WTC11 (cell line): ENCODE measurements around the gene BDKRB2. TPM values are rescaled to one million over a fixed set of nuclear protein-coding genes. Genes with fewer than 3 reads are reported as not detected.

Experiments
- ATAC-seq: fragments of 200-7000 bp; cut with Tn5 transposase; 2 replicates; pipeline ENCODE4 v1.10.0; 2021; ENCODE audit warnings: mild to moderate bottlenecking, moderate library complexity
- CTCF ChIA-PET: fragments of 300-600 bp; sonication (Branson Sonifier 250); formaldehyde crosslinking; loops from one replicate; lab custom pipeline; 2021; ENCODE audit warnings: antibody characterized with exemption; lab: Charles Lee
- POLR2A ChIA-PET: fragments of 350-600 bp; sonication (Branson Sonifier 250); formaldehyde crosslinking; loops from one replicate; lab custom pipeline; 2021; ENCODE audit warnings: antibody characterized with exemption; lab: Charles Lee
- DNase-seq: peaks from one replicate; pipeline ENCODE4 v3.0.0; 2021; ENCODE audit warnings: low spot score
- H3K27ac Mint-ChIP-seq: 2 replicates; pipeline ENCODE4 v1.8.0; 2021; ENCODE audit warnings: mixed read lengths
- H3K27me3 Mint-ChIP-seq: 2 replicates; pipeline ENCODE4 v1.8.0; 2021; ENCODE audit warnings: low read depth, mild to moderate bottlenecking, moderate library complexity, mixed read lengths
- H3K36me3 Mint-ChIP-seq: 2 replicates; pipeline ENCODE4 v1.8.0; 2021; ENCODE audit warnings: mixed read lengths
- H3K4me1 Mint-ChIP-seq: 2 replicates; pipeline ENCODE4 v1.8.0; 2022; ENCODE audit warnings: mixed read lengths
- H3K4me3 Mint-ChIP-seq: 2 replicates; pipeline ENCODE4 v1.8.0; 2021; ENCODE audit warnings: mild to moderate bottlenecking, moderate library complexity, mixed read lengths
- H3K9me3 Mint-ChIP-seq: 2 replicates; pipeline ENCODE4 v1.8.0; 2021; ENCODE audit warnings: mixed read lengths
- AFF4 ChIP-seq: sonication (generic); formaldehyde crosslinking; IDR thresholded peaks from 2 replicates; pipeline ENCODE4 v1.8.1; 2023; ENCODE audit warnings: mild to moderate bottlenecking, missing genetic modification reagents, borderline replicate concordance
- ARID4B ChIP-seq: sonication (generic); formaldehyde crosslinking; IDR thresholded peaks from 2 replicates; pipeline ENCODE4 v1.8.0; 2023; ENCODE audit warnings: missing genetic modification reagents, mild to moderate bottlenecking, borderline replicate concordance
- CDX4 ChIP-seq: fragments of 250-450 bp; sonication (Bioruptor Pico); IDR thresholded peaks from 2 replicates; pipeline ENCODE4 v1.9.0; 2021; ENCODE audit warnings: moderate library complexity, mild to moderate bottlenecking, inconsistent platforms, borderline replicate concordance
- ELF4 ChIP-seq: sonication (generic); formaldehyde crosslinking; IDR thresholded peaks from 2 replicates; pipeline ENCODE4 v1.8.1; 2022; ENCODE audit warnings: low read depth, mild to moderate bottlenecking, moderate library complexity, missing genetic modification reagents
- FOXP1 ChIP-seq: sonication (generic); formaldehyde crosslinking; IDR thresholded peaks from 2 replicates; pipeline ENCODE4 v1.8.0; 2022; ENCODE audit warnings: missing genetic modification reagents, mild to moderate bottlenecking, moderate library complexity, borderline replicate concordance
- IRF1 ChIP-seq: sonication (generic); formaldehyde crosslinking; IDR thresholded peaks from 2 replicates; pipeline ENCODE4 v1.8.0; 2023; ENCODE audit warnings: missing genetic modification reagents
- JUN ChIP-seq: sonication (generic); formaldehyde crosslinking; IDR thresholded peaks from 2 replicates; pipeline ENCODE4 v1.8.0; 2023; ENCODE audit warnings: mild to moderate bottlenecking, missing genetic modification reagents
- MXD4 ChIP-seq: fragments of 250-450 bp; sonication (Bioruptor Pico); IDR thresholded peaks from 2 replicates; pipeline ENCODE4 v1.8.0; 2021; ENCODE audit warnings: mild to moderate bottlenecking, moderate library complexity, borderline replicate concordance
- RELA ChIP-seq: sonication (generic); formaldehyde crosslinking; IDR thresholded peaks from 2 replicates; pipeline ENCODE4 v1.8.1; 2022; ENCODE audit warnings: missing genetic modification reagents, mild to moderate bottlenecking, borderline replicate concordance
- RORB ChIP-seq: fragments of 250-450 bp; sonication (Bioruptor Pico); IDR thresholded peaks from 2 replicates; pipeline ENCODE4 v1.9.0; 2021; ENCODE audit warnings: mild to moderate bottlenecking
- ZBTB43 ChIP-seq: sonication (generic); formaldehyde crosslinking; IDR thresholded peaks from 2 replicates; pipeline ENCODE4 v1.8.1; 2023; ENCODE audit warnings: mild to moderate bottlenecking, missing genetic modification reagents
- total RNA-seq: library from RNA; stranded (reverse); gene quantifications from 3 replicates; pipeline ENCODE4 v1.2.3, GENCODE V29; 2021
- TF ChIP-seq, protein P1 (sequence below): sonication (generic); formaldehyde crosslinking; IDR thresholded peaks from 2 replicates; pipeline ENCODE4 v1.8.1; 2023; ENCODE audit warnings: mild to moderate bottlenecking, missing genetic modification reagents
- TF ChIP-seq, protein P2 (sequence below): sonication (generic); formaldehyde crosslinking; IDR thresholded peaks from 2 replicates; pipeline ENCODE4 v1.8.1; 2022; ENCODE audit warnings: mild to moderate bottlenecking, missing genetic modification reagents, moderate library complexity, borderline replicate concordance
- TF ChIP-seq, protein P3 (sequence below): fragments of 250-450 bp; sonication (Bioruptor Pico); IDR thresholded peaks from 2 replicates; pipeline ENCODE4 v1.8.0; 2021; ENCODE audit warnings: mild to moderate bottlenecking

Gene BDKRB2
- total RNA-seq, 1 experiment from 2014 or later: 0.17 TPM

DNA sequence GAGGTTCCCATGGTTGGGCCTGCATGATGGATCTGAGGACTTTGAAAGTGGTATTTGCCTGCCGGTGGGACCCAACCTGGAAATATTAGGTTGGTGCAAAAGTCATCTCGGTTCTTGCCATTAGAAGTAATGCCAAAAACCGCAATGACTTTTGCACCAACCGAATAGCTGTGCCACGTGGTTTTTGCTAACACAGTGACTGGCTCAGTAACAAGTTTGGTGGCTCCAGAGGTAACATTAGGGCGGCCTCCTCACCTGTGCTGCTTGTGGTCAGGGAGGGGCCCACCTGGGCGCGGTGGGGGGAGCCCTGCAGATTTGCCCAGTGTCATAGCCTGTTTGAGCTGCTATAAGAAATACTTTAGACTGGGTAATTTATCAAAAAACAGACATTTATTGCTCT, 1.8 kb downstream of the BDKRB2 start (continued):
- TF ChIP-seq, protein P1, sequence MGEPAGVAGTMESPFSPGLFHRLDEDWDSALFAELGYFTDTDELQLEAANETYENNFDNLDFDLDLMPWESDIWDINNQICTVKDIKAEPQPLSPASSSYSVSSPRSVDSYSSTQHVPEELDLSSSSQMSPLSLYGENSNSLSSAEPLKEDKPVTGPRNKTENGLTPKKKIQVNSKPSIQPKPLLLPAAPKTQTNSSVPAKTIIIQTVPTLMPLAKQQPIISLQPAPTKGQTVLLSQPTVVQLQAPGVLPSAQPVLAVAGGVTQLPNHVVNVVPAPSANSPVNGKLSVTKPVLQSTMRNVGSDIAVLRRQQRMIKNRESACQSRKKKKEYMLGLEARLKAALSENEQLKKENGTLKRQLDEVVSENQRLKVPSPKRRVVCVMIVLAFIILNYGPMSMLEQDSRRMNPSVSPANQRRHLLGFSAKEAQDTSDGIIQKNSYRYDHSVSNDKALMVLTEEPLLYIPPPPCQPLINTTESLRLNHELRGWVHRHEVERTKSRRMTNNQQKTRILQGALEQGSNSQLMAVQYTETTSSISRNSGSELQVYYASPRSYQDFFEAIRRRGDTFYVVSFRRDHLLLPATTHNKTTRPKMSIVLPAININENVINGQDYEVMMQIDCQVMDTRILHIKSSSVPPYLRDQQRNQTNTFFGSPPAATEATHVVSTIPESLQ: no peak
- TF ChIP-seq RELA (CRISPR knock-in tag) (no peak), ZBTB43 (no peak), JUN (CRISPR knock-in tag) (no peak), ELF4 (no peak)
- TF ChIP-seq, protein P2, sequence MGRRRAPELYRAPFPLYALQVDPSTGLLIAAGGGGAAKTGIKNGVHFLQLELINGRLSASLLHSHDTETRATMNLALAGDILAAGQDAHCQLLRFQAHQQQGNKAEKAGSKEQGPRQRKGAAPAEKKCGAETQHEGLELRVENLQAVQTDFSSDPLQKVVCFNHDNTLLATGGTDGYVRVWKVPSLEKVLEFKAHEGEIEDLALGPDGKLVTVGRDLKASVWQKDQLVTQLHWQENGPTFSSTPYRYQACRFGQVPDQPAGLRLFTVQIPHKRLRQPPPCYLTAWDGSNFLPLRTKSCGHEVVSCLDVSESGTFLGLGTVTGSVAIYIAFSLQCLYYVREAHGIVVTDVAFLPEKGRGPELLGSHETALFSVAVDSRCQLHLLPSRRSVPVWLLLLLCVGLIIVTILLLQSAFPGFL (CRISPR knock-in tag): no peak
- TF ChIP-seq, protein P3, sequence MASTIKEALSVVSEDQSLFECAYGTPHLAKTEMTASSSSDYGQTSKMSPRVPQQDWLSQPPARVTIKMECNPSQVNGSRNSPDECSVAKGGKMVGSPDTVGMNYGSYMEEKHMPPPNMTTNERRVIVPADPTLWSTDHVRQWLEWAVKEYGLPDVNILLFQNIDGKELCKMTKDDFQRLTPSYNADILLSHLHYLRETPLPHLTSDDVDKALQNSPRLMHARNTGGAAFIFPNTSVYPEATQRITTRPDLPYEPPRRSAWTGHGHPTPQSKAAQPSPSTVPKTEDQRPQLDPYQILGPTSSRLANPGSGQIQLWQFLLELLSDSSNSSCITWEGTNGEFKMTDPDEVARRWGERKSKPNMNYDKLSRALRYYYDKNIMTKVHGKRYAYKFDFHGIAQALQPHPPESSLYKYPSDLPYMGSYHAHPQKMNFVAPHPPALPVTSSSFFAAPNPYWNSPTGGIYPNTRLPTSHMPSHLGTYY: no peak

- Mint-ChIP-seq H3K27ac (no peak overlapping the region), H3K9me3 (peaks cover 27% of the 10 kb centered on the region), H3K4me1 (peaks cover 18% of the 10 kb centered on the region), H3K4me3 (no peak overlapping the region), H3K27me3 (peaks cover 25% of the 10 kb centered on the region), H3K36me3 (peaks cover 9% of the 10 kb centered on the region)
- TF ChIP-seq RORB (CRISPR knock-in tag) (no peak), ARID4B (CRISPR knock-in tag) (no peak), FOXP1 (CRISPR knock-in tag) (no peak)
- TF ChIP-seq, protein P2 (CRISPR knock-in tag): no peak
- POLR2A ChIA-PET: no interaction called here
- no peak for DNase-seq
- no peak for ATAC-seq
- CTCF ChIA-PET: no interaction called here
Measured at GRCh38 chr14:96207686-96208085, 3.0 kb downstream of the BDKRB2 start.

- DNase-seq: no peak
- ATAC-seq: no peak
- no peak overlapping the region for H3K4me3 Mint-ChIP-seq
- H3K36me3 Mint-ChIP-seq: peaks cover 9% of the 10 kb centered on the region
- no peak overlapping the region for H3K27ac Mint-ChIP-seq
- peaks cover 18% of the 10 kb centered on the region for H3K4me1 Mint-ChIP-seq
- ChIA-PET POLR2A (no interaction called here), CTCF (no interaction called here)
- peaks cover 17% of the 10 kb centered on the region for H3K27me3 Mint-ChIP-seq
- peaks cover 27% of the 10 kb centered on the region for H3K9me3 Mint-ChIP-seq
- TF ChIP-seq CDX4 (CRISPR knock-in tag) (no peak), IRF1 (CRISPR knock-in tag) (no peak), MXD4 (no peak), AFF4 (CRISPR knock-in tag) (no peak)
Measured at GRCh38 chr14:96208739-96209138, 4.1 kb downstream of the BDKRB2 start.
